ENCODE measurements around the gene MRGPRG.

The MRGPRG gene

GRCh38 chr11:3194016-3194816, 24.4 kb downstream of the MRGPRG start:
- DNase-seq (ENCODE audit: low read depth), result no peak

GRCh38 chr11:3193373-3194015, 25.1 kb downstream of the MRGPRG start:
- no peak for DNase-seq (ENCODE audit: low read depth)

GRCh38 chr11:3192511-3193372, 25.9 kb downstream of the MRGPRG start:
- DNase-seq (ENCODE audit: low read depth), result no peak

GRCh38 chr11:3191586-3192324, 26.9 kb downstream of the MRGPRG start:
- no peak for DNase-seq (ENCODE audit: low read depth)

- DNase-seq (ENCODE audit: low read depth), result no peak
These were observed 28.0 kb downstream of the MRGPRG start for GRCh38 chr11:3190600-3190999.

GRCh38 chr11:3189886-3190583, 28.6 kb downstream of the MRGPRG start:
- DNase-seq (ENCODE audit: low read depth), result no peak

GRCh38 chr11:3189196-3189843, 29.3 kb downstream of the MRGPRG start:
- DNase-seq (ENCODE audit: low read depth), result no peak

- DNase-seq (ENCODE audit: low read depth), result no peak
These were observed 30.0 kb downstream of the MRGPRG start for GRCh38 chr11:3188496-3189195.

GRCh38 chr11:3186166-3186953, 32.3 kb downstream of the MRGPRG start:
- DNase-seq (ENCODE audit: low read depth), result no peak

GRCh38 chr11:3184732-3185347, 33.8 kb downstream of the MRGPRG start:
- DNase-seq (ENCODE audit: low read depth), result no peak

GRCh38 chr11:3183523-3183922, 35.1 kb downstream of the MRGPRG start:
- no peak for DNase-seq (ENCODE audit: low read depth)

GRCh38 chr11:3182462-3182852, 36.2 kb downstream of the MRGPRG start:
- DNase-seq (ENCODE audit: low read depth), result no peak

- no peak for DNase-seq (ENCODE audit: low read depth)
These were observed 36.7 kb downstream of the MRGPRG start for GRCh38 chr11:3181725-3182461.

GRCh38 chr11:3180869-3181268, 37.7 kb downstream of the MRGPRG start:
- DNase-seq (ENCODE audit: low read depth), result no peak

- no peak for DNase-seq (ENCODE audit: low read depth)
These were observed 40.3 kb downstream of the MRGPRG start for GRCh38 chr11:3178349-3178748.

GRCh38 chr11:3177931-3178330, 40.7 kb downstream of the MRGPRG start:
- DNase-seq (ENCODE audit: low read depth), result no peak

GRCh38 chr11:3176487-3176886, 42.1 kb downstream of the MRGPRG start:
- no peak for DNase-seq (ENCODE audit: low read depth)

- no peak for DNase-seq (ENCODE audit: low read depth)
These were observed 43.4 kb downstream of the MRGPRG start for GRCh38 chr11:3175194-3175593.

All from HS-5 (cell line).